Astrocyte of the cerebellum (primary cell): Measurements from ENCODE around the gene DEFB131A.
"Not testable (repeated sequence)": the region's sequence is repeated elsewhere in the genome, so short reads cannot be mapped to it uniquely, and the experiment has no call there.

Source experiments
- DNase-seq: peaks from one replicate; pipeline ENCODE4 v3.0.0-alpha.2; 2011; ENCODE audit warnings: low read depth
- H3K4me3 ChIP-seq: 2 replicates; pipeline ENCODE4 v1.5.1; 2011; ENCODE audit warnings: mild to moderate bottlenecking, low read depth, low read length, moderate library complexity
- in situ Hi-C: cut with HindIII; loops from 2 replicates; pipeline ENCODE4 v1.10.0; 2017; ENCODE audit warnings: low sequenced_read_pairs
- TF ChIP-seq, protein P1 (sequence below): IDR thresholded peaks from 2 replicates; pipeline ENCODE4 v1.5.1; 2012; ENCODE audit warnings: low read length, low read depth, moderate library complexity, mild to moderate bottlenecking; ENCODE audit errors: missing control alignments

Gene DEFB131A, protein sequence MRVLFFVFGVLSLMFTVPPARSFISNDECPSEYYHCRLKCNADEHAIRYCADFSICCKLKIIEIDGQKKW

DNA sequence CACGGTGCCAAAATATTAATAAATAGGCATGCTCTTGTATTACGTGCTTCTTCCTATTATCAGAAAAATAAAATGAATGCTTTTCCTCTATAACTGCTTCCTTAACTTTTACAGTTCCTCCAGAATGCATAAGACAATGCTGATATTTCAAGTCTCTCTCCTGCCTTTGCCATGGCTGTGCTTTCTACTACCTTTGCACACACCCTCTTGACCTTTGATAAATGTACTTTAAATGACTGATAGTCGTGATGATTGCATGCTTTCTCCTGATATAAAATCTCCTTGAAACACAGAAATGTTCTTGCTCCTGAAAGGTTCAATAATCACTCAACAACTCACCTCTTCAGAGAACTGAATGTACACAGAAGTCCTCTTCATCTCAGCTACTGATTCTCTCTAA is at the start of gene DEFB131A:
Gene DEFB131A (plus strand): TSS at position 301 of the 400 bp plus-strand sequence. CDS start 120 bp downstream, outside the sequence.
- DNase-seq, in situ Hi-C loops, H3K4me3 ChIP-seq: not testable (repeated sequence)

DNA sequence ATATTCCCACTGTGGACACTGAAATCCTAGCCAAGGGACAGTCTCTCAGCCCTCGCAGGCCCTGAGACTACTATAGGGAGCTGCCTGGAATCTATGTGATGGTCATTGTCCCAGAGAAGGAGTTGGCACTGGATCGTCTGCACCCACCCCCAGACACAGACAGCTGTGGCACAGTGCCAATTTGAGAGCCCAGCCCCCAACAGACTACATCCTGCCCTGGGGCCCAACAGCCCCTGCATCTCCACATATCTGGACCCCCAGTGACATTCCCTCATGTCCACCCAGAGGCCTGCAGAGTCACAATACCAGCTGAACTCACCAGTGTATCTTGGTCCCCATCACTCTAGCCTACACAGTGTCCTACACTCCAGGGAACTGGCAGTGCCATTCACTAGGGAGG is 38.4 kb upstream of the DEFB131A start:
- H3K4me3 ChIP-seq, DNase-seq, in situ Hi-C loops: not testable (repeated sequence)

DNA sequence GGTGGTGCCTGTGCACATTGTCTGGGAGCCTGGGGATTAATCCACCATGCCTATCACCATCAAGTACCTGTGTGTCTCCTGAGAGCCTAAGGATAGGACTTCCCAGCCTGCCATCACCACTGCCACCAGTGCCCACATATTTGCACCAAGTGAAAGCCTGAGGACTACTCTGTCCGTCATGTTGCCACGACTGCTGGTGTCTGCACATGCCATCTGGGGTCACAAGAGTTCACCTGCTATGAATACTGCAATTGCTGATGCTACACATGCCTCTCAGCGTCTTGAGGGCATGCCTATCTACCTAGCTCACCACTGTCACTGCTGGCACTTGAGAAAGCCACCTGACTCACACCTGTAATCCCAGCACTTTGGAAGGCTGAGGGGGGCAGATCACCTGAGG is 37.7 kb upstream of the DEFB131A start:
- in situ Hi-C loops, DNase-seq, H3K4me3 ChIP-seq: not testable (repeated sequence)

DNA sequence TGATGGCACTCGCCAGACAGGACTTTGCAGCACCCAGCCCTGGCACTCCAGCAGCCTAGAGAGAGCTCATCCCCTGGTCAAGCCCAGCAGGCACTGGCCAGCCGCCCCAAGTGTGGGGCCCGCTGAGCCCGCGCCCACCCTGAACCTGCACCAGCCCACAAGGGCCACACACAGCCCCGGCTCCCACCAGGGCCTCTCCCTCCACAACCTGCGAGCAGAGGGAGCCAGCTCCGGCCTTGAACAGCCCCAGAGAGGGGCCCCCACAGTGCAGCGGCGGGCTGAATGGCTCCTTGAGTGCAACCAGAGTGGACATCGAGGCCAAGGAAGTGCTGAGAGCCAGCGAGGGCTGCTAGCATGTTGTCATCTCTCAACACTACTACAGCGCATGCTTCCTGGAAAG is 34.4 kb upstream of the DEFB131A start:
- no peak overlapping the region for H3K4me3 ChIP-seq
- in situ Hi-C loops = no loop called here
- TF ChIP-seq, protein P1, sequence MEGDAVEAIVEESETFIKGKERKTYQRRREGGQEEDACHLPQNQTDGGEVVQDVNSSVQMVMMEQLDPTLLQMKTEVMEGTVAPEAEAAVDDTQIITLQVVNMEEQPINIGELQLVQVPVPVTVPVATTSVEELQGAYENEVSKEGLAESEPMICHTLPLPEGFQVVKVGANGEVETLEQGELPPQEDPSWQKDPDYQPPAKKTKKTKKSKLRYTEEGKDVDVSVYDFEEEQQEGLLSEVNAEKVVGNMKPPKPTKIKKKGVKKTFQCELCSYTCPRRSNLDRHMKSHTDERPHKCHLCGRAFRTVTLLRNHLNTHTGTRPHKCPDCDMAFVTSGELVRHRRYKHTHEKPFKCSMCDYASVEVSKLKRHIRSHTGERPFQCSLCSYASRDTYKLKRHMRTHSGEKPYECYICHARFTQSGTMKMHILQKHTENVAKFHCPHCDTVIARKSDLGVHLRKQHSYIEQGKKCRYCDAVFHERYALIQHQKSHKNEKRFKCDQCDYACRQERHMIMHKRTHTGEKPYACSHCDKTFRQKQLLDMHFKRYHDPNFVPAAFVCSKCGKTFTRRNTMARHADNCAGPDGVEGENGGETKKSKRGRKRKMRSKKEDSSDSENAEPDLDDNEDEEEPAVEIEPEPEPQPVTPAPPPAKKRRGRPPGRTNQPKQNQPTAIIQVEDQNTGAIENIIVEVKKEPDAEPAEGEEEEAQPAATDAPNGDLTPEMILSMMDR = no peak
- no peak for DNase-seq

DNA sequence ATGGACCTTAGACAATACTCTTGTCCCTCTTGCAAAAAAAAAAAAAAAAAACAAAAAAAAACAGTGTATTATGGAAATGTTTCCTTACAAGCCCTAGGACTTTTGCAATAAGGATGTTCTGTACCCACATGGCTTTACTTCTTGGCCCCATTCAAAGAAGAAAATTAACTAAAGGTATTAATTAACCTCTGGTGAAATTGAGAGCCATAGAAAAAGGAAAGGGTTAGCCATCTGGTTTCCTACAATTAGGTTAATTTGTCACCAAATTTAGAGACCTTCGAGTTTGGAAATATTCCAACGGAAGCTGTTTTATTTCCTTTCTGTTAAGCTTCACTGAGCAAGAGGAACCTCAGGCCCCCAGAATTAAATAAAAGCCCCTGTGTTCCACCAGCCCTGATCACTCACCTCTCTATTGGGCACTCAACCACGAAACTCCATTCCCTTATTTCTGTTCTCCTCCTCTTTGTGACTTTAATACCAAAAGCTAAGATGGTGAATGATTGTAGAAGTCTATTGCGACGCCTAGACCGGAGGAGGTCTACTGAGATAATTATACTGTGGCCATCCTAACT is 22.2 kb upstream of the DEFB131A start:
- H3K4me3 ChIP-seq, DNase-seq, in situ Hi-C loops: not testable (repeated sequence)

DNA sequence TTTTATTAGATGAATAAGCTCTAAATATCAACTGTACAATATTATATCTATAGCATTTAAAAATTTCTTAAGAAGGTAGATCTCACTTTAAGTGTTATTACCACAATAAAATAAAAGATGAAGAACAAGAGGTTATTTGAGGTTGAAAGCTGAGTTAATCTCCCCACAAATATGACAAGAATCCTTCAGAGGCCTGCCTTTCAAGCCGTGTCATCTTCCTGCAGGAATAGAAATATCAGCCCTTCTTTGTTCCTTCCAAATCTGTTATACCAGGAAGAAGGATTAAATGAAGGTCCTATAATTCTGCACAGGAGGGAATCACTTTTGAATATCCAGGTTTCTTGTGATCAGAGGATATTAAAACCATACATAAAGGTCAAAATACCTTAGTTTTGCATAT is 18.3 kb upstream of the DEFB131A start:
- DNase-seq, in situ Hi-C loops, H3K4me3 ChIP-seq: not testable (repeated sequence)

DNA sequence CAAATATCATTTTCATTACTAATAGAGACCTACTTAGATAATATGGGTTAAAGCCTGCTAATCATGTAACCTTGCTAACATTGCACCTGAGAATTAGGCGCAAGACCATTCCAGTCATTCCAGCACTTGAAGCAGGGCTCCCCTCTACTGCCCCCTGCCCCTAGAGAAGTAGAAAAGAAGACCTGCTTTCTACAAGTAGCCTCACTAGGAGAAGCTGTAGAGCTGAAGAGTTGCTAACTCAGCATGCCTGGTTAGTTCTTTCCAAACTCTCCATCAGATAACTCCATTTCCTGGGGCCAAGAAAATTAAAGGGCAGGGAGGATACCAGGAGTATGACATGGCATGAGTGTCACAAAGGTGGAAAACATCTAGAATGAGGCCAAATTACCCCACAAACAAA is 14.2 kb upstream of the DEFB131A start:
- DNase-seq, in situ Hi-C loops: not testable (repeated sequence)

DNA sequence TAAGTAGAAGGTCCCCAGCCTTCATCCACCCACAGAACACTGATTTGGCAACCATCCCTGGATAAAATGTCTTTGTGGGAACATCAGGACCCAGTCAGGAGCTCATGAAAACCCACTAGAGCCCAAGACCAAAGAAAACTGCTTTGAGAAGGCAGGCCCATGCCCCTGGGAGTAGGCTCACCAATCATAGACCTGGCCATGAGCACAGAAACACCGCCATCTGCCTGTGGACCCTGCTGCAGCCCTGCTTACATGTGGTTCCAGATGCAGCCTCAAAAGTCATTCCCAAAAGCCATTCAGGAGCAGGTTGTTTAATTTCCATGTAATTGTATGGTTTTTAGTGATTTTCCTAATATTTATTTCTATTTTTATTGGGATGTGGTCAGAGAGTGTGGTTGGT is 10.9 kb upstream of the DEFB131A start:
- DNase-seq, H3K4me3 ChIP-seq, in situ Hi-C loops: not testable (repeated sequence)

More for the DNA sequence above, 14.2 kb upstream of the DEFB131A start:
- H3K4me3 ChIP-seq = not testable (repeated sequence)

DNA sequence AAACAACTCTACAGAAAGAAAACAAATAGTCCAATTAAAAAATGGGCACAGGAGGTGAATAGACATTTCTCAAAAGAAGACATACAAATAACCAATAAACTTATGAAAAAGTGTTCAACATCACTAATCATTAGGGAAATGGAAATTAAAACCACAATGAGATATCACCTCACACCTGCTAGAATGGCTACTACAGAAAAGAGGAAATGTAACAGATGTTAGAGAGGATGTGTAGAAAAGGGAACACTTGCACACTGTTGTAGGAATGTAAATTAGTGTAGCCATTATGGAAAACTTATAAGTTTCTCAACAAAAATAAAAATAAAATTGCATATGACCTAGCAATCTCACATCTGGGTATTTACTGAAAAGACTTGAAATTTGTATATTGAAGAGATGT is 7.5 kb upstream of the DEFB131A start:
- H3K4me3 ChIP-seq, in situ Hi-C loops, DNase-seq: not testable (repeated sequence)

DNA sequence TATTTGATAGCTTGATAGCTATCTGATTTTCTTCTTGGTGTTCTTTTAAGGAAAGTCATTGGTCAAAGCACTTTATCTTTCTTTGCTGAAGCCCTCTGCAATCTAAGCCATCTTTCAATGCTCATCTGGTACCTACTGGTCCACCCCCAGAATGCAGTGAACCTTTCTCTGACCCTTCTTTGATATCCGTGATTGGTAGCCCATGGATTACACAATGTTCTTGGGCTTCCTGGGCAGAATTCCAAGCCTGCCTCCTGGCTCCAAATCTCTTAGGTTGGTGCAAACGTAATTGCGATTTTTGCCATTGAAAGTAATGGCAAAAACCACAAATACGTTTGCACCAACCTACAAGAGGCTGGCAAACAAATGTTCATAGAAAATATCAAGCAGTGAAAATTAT is 1.9 kb upstream of the DEFB131A start:
- H3K4me3 ChIP-seq, DNase-seq, in situ Hi-C loops: not testable (repeated sequence)

DNA sequence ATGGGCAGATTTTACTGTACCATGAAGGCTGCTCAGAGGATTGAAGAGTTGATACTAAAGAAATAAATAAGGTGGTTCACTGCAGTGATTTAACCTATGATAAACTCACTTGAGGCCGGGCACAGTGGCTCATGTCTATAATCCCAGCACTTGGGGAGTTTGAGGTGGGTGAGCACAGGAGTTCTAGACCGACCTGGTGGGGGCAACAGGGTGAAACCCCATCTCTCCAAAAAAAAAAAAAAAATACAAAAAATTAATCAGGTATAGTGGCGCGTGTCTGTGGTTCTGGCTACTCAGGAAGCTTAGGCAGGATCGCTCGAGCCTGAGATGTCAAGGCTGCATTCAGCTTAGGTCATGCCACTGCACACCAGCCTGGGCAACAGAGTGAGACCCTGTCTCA is 467 bp downstream of the DEFB131A start:
- H3K4me3 ChIP-seq, DNase-seq, in situ Hi-C loops: not testable (repeated sequence)

DNA sequence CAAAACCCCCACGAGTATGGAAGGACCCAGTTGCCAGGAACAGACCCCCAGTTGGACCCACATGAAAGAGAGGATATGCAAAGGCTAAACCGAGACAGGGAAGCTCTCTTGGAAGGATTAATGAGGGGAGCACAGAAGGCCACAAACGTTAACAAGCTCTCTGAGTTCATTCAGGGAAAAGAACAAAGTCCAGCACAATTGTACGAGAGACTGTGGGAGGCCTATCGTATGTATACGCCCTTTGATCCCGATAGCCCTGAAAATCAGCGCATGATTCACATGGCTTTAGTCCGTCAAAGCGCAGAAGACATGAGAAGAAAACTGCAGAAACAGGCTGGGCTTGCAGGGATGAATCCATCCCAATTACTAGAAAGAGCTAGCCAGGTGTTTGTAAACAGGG is 8.0 kb downstream of the DEFB131A start:
- DNase-seq = not testable (repeated sequence)

DNA sequence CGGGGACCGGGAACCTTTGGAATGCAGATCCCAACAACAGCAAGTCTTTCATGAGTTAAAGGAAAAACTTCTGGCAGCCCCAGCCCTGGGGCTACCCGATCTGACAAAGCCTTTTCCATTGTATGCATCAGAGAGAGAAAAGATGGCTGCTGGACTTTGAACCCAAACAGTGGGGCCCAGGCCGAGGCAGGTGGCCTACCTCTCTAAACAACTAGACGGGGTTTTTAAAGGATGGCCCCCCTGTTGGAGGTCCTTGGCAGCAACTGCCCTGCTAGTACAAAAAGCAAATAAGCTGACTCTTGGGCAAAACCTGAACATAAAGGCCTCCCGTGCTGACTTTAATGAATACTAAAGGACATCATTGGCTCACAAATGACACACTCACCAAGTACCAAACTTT is 10.1 kb downstream of the DEFB131A start:
- in situ Hi-C loops, DNase-seq: not testable (repeated sequence)

More for the DNA sequence above, 8.0 kb downstream of the DEFB131A start:
- H3K4me3 ChIP-seq, in situ Hi-C loops: not testable (repeated sequence)

DNA sequence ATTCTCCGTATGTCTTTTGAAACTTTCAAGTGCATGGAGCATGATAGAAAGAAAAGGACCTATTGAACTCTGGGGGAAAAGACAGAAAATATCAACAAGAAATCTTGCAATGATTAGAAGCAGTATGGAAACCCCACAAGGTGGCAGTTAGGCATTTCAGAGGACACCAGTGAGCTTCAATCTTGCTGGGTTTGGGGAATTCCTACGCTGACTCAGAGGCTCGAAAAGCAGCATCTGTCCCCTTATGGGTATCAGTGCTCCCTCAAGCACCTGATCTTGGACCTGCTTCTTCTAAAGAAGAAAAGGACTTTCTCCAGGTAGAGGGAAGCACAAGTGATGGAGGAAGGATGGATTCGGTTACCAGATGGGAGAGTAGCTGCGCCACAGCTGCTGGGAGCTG is 10.8 kb downstream of the DEFB131A start:
- H3K4me3 ChIP-seq, in situ Hi-C loops, DNase-seq: not testable (repeated sequence)

More for the DNA sequence above, 10.1 kb downstream of the DEFB131A start:
- not testable (repeated sequence) for H3K4me3 ChIP-seq

DNA sequence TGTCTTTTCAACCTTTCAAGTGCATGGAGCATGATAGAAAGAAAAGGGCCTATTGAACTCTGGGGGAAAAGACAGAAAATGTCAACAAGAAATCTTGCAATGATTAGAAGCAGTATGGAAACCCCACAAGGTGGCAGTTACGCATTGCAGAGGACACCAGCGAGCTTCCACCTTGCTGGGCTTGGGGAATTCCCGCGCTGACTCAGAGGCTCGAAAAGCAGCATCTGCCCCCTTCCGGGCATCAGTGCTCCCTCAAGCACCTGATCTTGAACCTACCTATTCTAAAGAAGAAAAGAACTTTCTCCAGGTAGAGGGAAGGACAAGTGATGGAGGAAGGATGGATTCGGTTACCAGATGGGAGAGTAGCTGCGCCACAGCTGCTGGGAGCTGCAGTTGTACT is 35.3 kb downstream of the DEFB131A start:
- H3K4me3 ChIP-seq, DNase-seq, in situ Hi-C loops: not testable (repeated sequence)

DNA sequence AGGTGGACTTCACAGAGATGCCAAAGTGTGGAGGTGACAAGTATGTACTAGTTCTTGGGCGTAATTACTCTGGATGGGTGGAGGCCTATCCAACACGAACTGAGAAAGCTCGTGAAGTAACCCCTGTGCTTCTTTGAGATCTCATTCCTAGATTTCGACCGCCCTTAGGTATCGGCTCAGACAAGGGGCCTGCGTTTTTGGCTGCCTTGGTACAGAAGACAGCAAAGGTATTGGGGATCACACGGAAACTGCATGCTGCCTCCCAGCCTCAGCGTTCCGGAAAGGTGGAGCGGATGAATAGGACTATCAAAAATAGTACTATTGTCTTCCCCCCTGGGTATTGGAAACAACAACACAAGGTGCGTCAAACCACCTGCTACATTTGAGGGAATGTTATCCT is 35.9 kb downstream of the DEFB131A start:
- H3K4me3 ChIP-seq, in situ Hi-C loops, DNase-seq: not testable (repeated sequence)

DNA sequence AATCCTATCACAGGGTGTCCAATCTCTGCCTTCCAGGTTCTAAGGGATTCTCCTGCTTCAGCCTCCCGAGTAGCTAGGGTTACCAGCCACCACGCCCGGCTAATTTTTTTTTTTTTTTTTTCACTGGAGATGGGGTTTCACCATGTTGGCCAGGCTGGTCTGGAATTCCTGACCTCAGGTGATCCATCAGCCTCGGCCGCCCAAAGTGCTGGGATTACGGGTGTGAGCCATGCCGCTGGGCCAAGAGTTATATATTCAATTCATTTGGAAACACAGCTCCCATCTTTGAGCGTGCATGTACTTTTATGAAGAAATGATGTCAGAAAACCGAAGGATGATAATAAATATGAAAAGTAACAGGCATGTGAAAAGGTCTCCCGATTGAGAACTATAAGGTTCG is 38.7 kb downstream of the DEFB131A start:
- in situ Hi-C loops, H3K4me3 ChIP-seq, DNase-seq: not testable (repeated sequence)
